HG02852 (cell line): Measurements from ENCODE around the gene GK2.

Experiments
- ATAC-seq: cut with Tn5 transposase; IDR thresholded peaks from one replicate; pipeline ENCODE4 v1.9.1; 2021; ENCODE audit warnings: mild to moderate bottlenecking, moderate library complexity; ENCODE audit not compliant: unreplicated experiment

GK2 gene

GRCh38 chr4:79408063-79408462 is at the start of gene GK2:
Gene GK2, minus strand, starts transcription at chr4:79408228. Its CDS starts 28 bp downstream, at chr4:79408200.
- no peak for ATAC-seq

DNA sequence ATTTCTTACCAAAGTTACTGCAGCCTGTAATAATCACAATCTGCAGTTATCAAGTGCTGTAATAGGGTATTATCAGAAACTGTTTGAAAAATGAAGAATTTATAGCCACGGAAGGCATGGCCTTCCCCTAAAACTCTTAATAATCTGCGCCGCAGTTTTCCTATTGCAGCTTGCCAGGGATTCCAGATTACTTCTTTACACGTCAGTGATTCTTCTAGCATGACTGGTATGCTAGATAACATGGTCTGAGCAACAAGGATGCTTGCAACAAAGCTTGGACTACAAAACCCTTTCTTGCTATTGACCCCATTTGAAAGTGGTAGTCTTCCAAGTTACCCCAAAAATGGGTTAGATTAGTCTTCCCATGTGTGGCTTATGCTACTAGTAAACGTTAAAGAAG is 47.2 kb upstream of the GK2 start:
- no peak for ATAC-seq

DNA sequence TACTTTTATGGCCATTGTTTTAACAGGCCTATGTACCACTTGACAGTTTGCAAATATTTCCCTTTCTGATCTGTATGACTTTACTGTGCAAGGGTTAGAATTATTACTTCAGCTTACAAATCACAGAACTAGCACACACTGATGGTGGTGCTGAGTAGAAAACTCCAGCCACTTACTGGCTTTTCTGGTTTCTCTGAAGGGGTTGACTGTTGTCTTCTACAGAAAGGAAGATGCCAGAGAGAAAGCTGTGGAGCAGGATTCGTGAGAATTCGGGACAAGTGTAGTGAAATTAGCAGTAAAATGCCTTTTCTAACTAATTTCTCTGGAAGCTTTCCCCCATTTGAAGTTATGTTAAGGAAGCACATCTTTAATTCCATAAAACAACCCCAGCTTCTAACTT is 46.6 kb upstream of the GK2 start:
- no peak for ATAC-seq

GRCh38 chr4:79450053-79450452 is 42.0 kb upstream of the GK2 start:
- ATAC-seq: no peak

DNA sequence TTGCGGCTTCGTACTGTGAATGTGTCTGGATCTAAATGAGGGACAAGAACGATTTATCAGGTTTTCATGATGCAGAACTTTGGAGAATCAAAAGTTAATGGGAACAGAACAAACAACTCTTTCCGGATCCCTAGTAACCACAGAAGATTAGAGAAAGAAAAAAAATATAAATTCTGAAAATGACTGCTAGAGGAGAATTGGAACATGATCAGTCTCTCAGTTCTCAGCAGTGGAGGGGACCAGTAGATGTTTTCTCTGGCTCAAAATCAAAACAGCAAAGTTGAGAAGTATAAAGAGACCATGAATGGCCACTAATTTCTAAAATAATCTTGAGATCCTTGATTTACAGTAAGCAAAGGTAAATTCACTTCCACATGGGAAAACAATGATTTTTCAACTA is 38.1 kb upstream of the GK2 start:
- ATAC-seq: no peak

- ATAC-seq: no peak
Observed at GRCh38 chr4:79445371-79445781, 37.3 kb upstream of the GK2 start.

GRCh38 chr4:79442422-79442821 is 34.4 kb upstream of the GK2 start:
- ATAC-seq: no peak

GRCh38 chr4:79439489-79439888 is 31.5 kb upstream of the GK2 start:
- no peak for ATAC-seq

- no peak for ATAC-seq
Observed at GRCh38 chr4:79431839-79432238, 23.8 kb upstream of the GK2 start.

DNA sequence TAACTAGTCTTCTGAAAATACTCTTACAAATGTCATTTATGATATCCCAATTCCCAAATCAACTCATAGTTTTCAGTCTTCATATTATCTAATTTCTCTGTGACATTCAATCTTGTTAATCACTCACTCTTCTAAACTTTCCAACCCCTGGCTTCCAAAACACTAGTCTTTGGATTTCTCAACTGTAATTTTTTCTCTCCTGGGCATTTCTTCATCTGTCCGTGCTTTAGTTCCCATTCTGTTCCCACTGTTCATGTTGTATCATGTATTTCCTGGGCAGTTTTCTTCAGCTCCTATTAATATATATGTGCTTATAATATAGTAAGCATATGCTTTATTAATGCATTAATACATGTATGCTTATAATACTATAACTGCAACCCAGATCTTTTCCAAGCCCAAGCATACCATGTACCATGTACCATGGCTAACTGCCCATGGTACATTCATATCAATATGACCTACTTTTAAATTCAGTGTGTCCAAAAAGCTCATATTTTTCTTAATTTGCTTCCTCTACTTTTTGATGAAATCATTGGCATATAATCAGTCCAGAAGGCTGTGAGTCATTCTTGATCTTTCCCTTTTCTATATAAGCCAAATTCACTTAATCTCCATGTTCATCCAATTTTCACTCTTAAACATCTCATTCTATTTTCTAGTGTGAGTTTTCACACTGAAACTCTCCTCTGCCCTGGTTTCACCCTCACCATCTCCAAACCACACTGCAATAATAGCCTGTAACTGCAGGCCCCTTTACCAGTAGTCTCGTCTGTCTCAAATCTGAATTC is 21.3 kb upstream of the GK2 start:
- ATAC-seq: no peak

DNA sequence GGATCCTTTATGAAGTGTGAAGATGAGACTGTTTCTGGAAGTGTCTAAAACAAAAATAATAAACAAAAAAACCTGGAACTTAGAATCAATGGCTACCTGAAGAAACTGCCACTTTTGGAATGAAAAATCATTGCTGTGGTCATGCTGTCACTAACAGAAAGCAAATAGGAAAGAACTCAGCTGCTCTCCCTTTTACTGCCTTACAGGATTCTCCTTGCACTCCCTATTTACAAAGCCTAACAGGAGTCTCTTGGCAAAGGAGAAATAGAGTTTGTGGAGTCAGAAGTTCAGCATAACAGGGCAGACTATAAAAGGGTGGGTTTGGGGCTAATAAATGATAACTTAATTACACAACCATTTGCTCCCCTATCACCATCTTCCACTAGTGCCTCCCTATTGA is 19.0 kb upstream of the GK2 start:
- ATAC-seq: no peak

- ATAC-seq: no peak
Observed at GRCh38 chr4:79425586-79425985, 17.6 kb upstream of the GK2 start.

- no peak for ATAC-seq
Observed at GRCh38 chr4:79421483-79421882, 13.5 kb upstream of the GK2 start.

DNA sequence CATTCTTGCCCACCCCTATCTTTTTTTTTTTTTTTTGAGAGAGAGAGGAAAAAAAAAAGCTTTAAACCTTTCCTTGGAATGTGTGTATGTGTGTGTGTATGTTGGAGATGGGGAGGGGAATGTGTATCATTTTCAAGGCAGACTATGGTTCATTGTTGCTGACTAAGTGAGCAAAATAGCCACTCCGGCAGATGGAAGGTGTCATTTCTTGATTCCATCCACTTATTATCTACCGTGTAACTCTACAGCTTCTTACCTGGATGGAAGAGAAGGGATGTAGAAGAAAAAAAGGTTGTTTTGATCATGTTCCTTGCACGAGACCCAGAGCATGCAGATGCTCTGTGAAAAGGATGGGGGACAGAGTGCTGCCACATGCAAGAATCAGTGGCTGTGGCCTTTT is 5.9 kb upstream of the GK2 start:
- no peak for ATAC-seq

GRCh38 chr4:79413032-79413885 is 5.2 kb upstream of the GK2 start:
- no peak for ATAC-seq

GRCh38 chr4:79404666-79405065 is 3.4 kb downstream of the GK2 start:
- ATAC-seq: no peak

GRCh38 chr4:79403356-79403755 is 4.7 kb downstream of the GK2 start:
- ATAC-seq: no peak

- no peak for ATAC-seq
Observed at GRCh38 chr4:79402332-79402851, 5.6 kb downstream of the GK2 start.

GRCh38 chr4:79399076-79399475 is 9.0 kb downstream of the GK2 start:
- no peak for ATAC-seq

DNA sequence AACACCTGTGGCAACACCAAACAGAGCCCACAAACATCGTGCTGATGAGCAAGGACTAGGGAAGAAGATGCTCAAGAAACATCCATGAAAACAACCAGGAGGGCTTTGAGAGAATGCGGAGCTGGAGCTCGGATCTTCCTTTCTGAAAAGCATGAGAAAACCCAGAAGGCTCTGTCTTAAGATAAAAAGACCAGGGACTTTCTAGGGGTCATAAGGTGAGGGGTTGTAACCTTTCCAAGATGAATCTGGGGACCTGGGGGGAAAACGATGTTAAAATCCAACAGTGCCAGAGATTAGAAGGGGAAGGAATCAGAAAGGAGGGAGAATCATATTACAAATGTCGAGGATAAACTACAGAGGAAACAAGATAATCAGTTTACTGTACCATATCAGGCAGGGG is 10.1 kb downstream of the GK2 start:
- no peak for ATAC-seq

DNA sequence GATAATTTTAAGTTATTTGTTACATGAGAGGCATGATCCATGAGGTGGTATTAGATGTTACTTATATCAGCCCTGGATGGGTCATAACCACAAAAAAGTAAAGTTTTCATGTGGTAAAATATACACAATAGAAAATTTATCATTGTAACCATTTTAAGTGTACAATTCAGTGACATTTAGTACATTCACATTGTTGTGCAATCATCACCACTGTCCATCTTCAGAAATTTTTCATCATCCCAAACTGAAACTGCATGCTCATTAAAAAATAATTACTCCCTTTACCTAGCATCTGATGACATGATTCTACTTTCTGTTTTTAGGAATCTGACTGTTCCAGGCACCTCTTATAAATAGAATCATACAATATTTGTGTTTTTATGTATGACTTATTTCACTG is 11.2 kb downstream of the GK2 start:
- no peak for ATAC-seq

GRCh38 chr4:79395841-79396240 is 12.2 kb downstream of the GK2 start:
- no peak for ATAC-seq
